ENCODE data around the gene TMEM132C. TPM values are rescaled to one million over a fixed set of nuclear protein-coding genes. Genes with fewer than 3 reads are reported as not detected.

The TMEM132C gene
- polyA plus RNA-seq, 2 of the 4 experiments (the other 2 are of a cell fraction), result not detected

DNA sequence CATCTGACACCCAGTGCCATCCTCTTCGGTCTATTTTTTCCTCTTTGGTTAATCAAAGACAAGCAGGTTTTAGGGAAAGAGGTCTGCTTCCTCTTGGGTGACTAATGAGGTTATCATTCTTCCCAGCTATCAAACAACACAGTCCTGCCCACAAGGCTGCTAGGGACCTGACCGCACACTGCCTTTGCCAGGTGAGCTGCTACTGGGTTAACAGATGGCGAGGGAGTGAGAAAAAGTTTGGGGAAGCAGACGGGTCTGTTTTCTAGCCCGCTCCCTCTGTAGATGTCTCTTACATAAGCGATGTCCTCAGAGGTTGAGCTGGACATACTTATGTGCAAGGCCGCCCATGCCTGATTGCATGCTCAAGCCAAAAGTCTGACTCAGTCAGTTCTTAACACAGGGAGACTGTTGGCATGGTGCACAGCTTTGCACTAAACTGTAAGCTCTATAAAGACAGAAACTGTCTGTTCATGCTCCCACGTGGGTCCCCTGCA is 462.7 kb downstream of the TMEM132C start:
- 9% methylated on average over 8 of the region's 8 CpGs for WGBS (ENCODE audit: missing lambda C conversion rate)
- POLR2A ChIA-PET, result interaction anchor here (1.4 kb wide), 1 partner anchor 94 kb away, joined by 8 read pairs; the partner anchor contains the start of gene SLC15A4

GRCh38 chr12:128734371-128734770 is 467.4 kb downstream of the TMEM132C start:
- ChIA-PET CTCF (no interaction called here), POLR2A (no interaction called here)
- ATAC-seq (no peak), DNase-seq (ENCODE audit: low read depth in 1 of 2, low spot score in 1 of 2) (no peak), FAIRE-seq (no peak)
- Histone ChIP-seq H3K27ac (no peak overlapping the region), H3K9me3 (0 out of 3 replicates have a peak, but pooled peaks cover 3% of the 10 kb centered on the region), H3K4me2 (no peak overlapping the region), H3K4me3 (no peak overlapping the region), H3K4me1 (peaks cover 9% of the 10 kb centered on the region; the same call in 1 of the 3 replicates)
- TF ChIP-seq TP53 (CRISPR knock-in tag; IDR thresholded peaks at IDR 0.05), result no peak
- no peak for TF ChIP-seq CHD2 (IDR thresholded peaks at IDR 0.05; ENCODE audit: low read length, partially characterized antibody)
- WGBS (ENCODE audit: missing lambda C conversion rate), result 28% methylated on average over 5 of the region's 5 CpGs

More for the DNA sequence above, 462.7 kb downstream of the TMEM132C start:
- peaks cover 30% of the 10 kb centered on the region; the same call in 2 of the 3 replicates for H3K4me1 ChIP-seq
- peak overlapping the region; percentile 55 for H3K4me2 ChIP-seq
- TF ChIP-seq MAX (IDR thresholded peaks at IDR 0.05) (0 out of 2 replicates have a peak, but pooled peaks have one; percentile 15), RAD21 (conservative IDR thresholded peaks at IDR 0.05 in 1 of 2, IDR thresholded peaks at IDR 0.05 in 1 of 2) (no peak)
- H3K9me3 ChIP-seq, result no peaks in the 10 kb centered on the region
- DNase-seq (ENCODE audit: low read depth in 1 of 2, low spot score in 1 of 2) (peak in 1 of 2 experiments; percentile 59), ATAC-seq (peak; percentile 86 to 87), FAIRE-seq (no peak)
- CTCF ChIA-PET, result no interaction called here
- no peak overlapping the region for H3K4me3 ChIP-seq
- peak overlapping the region; percentile 21 to 26; a peak in 2 of 6 replicates for H3K27ac ChIP-seq

DNA sequence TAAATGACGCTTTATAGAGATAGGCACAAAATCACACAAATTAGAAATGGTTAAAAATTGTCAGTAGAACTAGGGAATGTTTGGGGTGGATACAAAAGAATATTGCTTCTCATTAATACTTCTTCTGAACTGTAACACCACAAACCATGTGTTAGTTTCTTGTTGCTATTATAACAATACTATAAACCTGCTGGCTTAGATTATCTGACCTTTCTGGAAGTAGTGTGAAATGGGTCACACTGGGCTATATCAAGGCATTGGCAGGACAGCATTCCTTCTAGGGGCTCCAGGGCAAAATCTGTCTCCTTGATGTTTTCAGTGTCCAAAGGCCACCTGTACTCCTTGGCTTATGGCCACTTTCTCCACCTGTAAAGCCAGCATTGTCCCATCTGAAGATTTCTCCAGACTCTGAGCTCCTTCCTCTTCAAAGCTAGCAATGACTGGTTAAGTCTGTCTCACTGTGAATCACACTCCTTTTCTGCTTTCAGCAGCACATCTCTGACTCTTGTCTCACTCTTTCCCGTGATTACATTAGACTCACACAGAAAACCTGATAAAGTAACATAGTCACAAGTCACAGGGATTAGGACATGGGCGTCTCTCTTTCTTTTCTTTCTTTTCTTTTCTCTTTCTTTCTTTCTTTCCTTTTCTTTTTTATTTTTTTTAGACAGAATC is 470.5 kb downstream of the TMEM132C start:
- Histone ChIP-seq H3K4me3 (no peak overlapping the region), H3K4me2 (no peak overlapping the region)
- POLR2A ChIA-PET, result no interaction called here

DNA sequence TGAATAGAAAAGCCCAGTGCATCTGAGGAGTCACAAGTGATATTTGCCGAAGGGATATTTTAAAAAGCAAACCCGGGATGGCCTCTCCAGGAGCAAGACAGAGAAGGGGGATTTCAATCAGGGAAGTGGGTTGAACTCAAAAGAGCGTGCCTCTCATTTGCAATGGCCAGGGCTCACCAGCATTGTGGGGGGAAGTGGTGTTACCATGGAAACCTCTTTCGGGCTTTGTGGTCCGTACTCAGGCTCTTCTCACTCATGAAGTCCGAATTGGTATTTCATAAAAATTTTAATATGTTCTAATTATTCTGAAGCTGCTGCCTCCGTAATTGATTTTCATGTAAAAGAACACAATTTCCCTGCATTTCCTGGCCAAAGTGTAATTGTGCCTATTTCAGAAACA is 476.9 kb downstream of the TMEM132C start:
- Histone ChIP-seq H3K4me3 (no peak overlapping the region), H3K27ac (no peak overlapping the region), H3K4me1 (no peaks in the 10 kb centered on the region), H3K9me3 (0 out of 3 replicates have a peak, but pooled peaks cover 1% of the 10 kb centered on the region), H3K4me2 (no peak overlapping the region)
- ATAC-seq (no peak), DNase-seq (ENCODE audit: low read depth in 1 of 2, low spot score in 1 of 2) (no peak), FAIRE-seq (no peak)
- 16% methylated on average over 7 of the region's 7 CpGs for WGBS (ENCODE audit: missing lambda C conversion rate)
- ChIA-PET POLR2A (no interaction called here), CTCF (no interaction called here)
- TF ChIP-seq FOSB (CRISPR knock-in tag; IDR thresholded peaks at IDR 0.05) (no peak), HOXA7 (CRISPR knock-in tag; IDR thresholded peaks at IDR 0.05) (no peak), EP300 (IDR thresholded peaks at IDR 0.05) (no peak), HDAC2 (IDR thresholded peaks at IDR 0.05) (no peak), ESRRA (IDR thresholded peaks at IDR 0.05; ENCODE audit: borderline replicate concordance, low read length) (no peak), MAZ (IDR thresholded peaks at IDR 0.05; ENCODE audit: borderline replicate concordance, low read depth, low read length) (no peak), KDM1A (IDR thresholded peaks at IDR 0.05; ENCODE audit: low read depth) (no peak), MYC (IDR thresholded peaks at IDR 0.05; ENCODE audit: borderline replicate concordance, low read length) (no peak), CBX2 (IDR thresholded peaks at IDR 0.05; ENCODE audit: borderline replicate concordance, low read depth) (no peak), HOXB5 (CRISPR knock-in tag; IDR thresholded peaks at IDR 0.05) (no peak), JUNB (IDR thresholded peaks at IDR 0.05) (no peak), CEBPB (IDR thresholded peaks at IDR 0.05) (no peak)
- TF ChIP-seq, protein P1, sequence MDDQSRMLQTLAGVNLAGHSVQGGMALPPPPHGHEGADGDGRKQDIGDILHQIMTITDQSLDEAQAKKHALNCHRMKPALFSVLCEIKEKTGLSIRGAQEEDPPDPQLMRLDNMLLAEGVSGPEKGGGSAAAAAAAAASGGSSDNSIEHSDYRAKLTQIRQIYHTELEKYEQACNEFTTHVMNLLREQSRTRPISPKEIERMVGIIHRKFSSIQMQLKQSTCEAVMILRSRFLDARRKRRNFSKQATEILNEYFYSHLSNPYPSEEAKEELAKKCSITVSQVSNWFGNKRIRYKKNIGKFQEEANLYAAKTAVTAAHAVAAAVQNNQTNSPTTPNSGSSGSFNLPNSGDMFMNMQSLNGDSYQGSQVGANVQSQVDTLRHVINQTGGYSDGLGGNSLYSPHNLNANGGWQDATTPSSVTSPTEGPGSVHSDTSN (IDR thresholded peaks at IDR 0.05), result no peak

More for the DNA sequence above, 470.5 kb downstream of the TMEM132C start:
- TF ChIP-seq GATA3 (IDR thresholded peaks at IDR 0.05; ENCODE audit: borderline replicate concordance) (no peak), KDM1A (IDR thresholded peaks at IDR 0.05; ENCODE audit: low read depth) (no peak), MAX (IDR thresholded peaks at IDR 0.05) (no peak), RFX5 (IDR thresholded peaks at IDR 0.05) (no peak), HEYL (CRISPR knock-in tag; IDR thresholded peaks at IDR 0.05) (no peak), SREBF2 (IDR thresholded peaks at IDR 0.05) (no peak)
- H3K4me1 ChIP-seq, result no peaks in the 10 kb centered on the region
- ATAC-seq, result no peak
- no peak for FAIRE-seq
- H3K27ac ChIP-seq, result no peak overlapping the region
- H3K9me3 ChIP-seq, result 0 out of 3 replicates have a peak, but pooled peaks cover 3% of the 10 kb centered on the region
- DNase-seq (ENCODE audit: low read depth in 1 of 2, low spot score in 1 of 2), result no peak
- CTCF ChIA-PET, result no interaction called here
- WGBS (ENCODE audit: missing lambda C conversion rate), result 3% methylated on average over 3 of the region's 3 CpGs
